Mammary microvascular endothelial cell (primary cell): ENCODE data around the gene AGAP2. TPM values are rescaled to one million over a fixed set of nuclear protein-coding genes. Genes with fewer than 3 reads are reported as not detected.

Experiments
- total RNA-seq: library from RNA; depleted of rRNA; stranded (reverse); fragments of >200 nt; gene quantifications from 2 replicates; pipeline ENCODE4 v1.2.3, GENCODE V29; 2015

The AGAP2 gene
- total RNA-seq: 0.07 and 0.25 TPM in 2 replicates

DNA sequence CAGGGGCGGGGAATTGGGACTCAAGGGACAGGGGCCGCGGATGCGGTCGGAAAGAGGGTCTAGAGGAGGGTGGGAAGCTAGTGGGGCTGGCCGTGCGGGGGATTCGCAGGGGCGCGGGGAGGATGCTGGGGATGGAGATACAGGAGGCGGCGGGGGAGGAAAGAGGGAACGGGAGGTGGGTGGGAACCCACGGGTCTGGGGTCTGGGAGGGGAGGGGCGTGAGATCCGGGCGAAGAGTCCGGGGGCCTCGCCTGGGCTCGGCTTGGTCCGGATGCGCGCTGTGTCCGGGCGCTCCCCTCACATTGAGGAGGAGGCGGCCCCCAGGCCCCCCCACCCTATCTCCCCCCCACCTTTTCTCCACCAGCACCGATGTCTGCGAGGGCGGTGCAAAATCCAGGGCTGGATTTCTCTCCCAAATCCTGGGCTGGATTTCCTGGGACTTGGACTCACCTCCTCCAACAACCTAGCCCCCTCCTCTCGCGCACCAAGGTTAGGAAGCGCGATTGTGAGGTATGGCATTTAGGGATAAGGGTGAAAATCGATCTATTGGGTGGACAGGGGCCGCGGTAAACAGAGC lies at the start of gene AGAP2:
Gene AGAP2, minus strand, starts transcription at position 82 of the 577 bp plus-strand sequence. CDS start 496 bp downstream, outside the sequence.

DNA sequence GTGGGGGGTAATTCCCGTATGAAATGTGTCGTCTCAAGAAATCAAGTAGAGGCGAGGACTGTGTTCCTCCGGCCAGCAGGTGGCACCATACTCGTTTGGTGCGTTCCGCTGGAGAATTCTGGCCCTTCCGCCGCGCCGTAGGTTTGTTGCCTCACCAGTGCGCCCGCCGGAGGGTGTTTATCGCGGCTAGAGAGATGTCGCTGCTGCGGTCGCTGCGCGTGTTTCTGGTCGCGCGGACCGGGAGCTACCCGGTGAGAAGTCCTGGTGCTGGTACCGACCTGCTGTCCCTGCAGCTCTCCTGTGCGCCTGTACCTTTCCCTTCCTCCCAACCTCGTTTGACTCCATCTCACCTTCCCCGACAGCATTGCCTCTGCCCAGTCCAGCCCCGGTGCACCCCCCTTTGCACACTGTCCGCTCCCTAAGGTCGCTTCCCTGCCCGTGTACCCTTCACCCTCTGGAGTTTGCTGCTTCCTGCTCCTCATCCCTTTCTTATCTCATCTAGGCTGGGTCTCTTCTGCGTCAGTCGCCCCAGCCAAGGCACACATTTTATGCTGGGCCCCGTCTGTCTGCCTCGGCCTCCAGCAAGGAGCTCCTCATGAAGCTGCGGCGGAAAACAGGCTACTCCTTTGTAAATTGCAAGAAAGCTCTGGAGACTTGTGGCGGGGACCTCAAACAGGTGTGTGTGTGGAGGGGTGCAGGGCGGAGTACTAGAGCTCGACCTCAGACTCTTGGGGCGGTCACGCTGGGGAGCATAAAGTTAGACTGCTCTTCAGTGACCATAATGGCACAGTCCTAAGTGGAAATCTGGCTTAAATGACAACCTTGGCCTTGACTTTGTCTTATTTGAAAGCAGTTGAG lies 44.3 kb upstream of the AGAP2 start, which contains the start of gene TSFM:
Gene TSFM, plus strand, starts transcription at position 180 of the 858 bp plus-strand sequence. Its CDS starts 15 bp downstream, at position 195.

GRCh38 chr12:57772429-57773322 lies 34.1 kb upstream of the AGAP2 start, which contains the start of gene EEF1AKMT3:
Gene EEF1AKMT3, plus strand, starts transcription at chr12:57772614. Its CDS starts 111 bp downstream, at chr12:57772725.

GRCh38 chr12:57771873-57772428 lies 33.4 kb upstream of the AGAP2 start, which contains the start of gene METTL1:
Gene METTL1, minus strand, starts transcription at chr12:57772105. Its CDS starts 22 bp downstream, at chr12:57772083.

GRCh38 chr12:57766464-57767304 lies 28.1 kb upstream of the AGAP2 start, which contains the start of gene CYP27B1:
Gene CYP27B1, minus strand, starts transcription at chr12:57767078. Its CDS starts 37 bp downstream, at chr12:57767041.

GRCh38 chr12:57754411-57755193 lies 16.1 kb upstream of the AGAP2 start, which contains the start of gene MARCHF9:
Gene MARCHF9, plus strand, starts transcription at chr12:57755103. Its CDS starts 426 bp downstream, at chr12:57755529.

GRCh38 chr12:57751788-57752667 lies 13.5 kb upstream of the AGAP2 start, which contains the start of gene CDK4:
Gene CDK4, minus strand, starts transcription at chr12:57752310. Its CDS starts 593 bp downstream, at chr12:57751717.

GRCh38 chr12:57744777-57745484 lies 6.4 kb upstream of the AGAP2 start, which contains the start of gene TSPAN31:
Gene TSPAN31, plus strand, starts transcription at chr12:57745039. Its CDS starts 116 bp downstream, at chr12:57745155.

DNA sequence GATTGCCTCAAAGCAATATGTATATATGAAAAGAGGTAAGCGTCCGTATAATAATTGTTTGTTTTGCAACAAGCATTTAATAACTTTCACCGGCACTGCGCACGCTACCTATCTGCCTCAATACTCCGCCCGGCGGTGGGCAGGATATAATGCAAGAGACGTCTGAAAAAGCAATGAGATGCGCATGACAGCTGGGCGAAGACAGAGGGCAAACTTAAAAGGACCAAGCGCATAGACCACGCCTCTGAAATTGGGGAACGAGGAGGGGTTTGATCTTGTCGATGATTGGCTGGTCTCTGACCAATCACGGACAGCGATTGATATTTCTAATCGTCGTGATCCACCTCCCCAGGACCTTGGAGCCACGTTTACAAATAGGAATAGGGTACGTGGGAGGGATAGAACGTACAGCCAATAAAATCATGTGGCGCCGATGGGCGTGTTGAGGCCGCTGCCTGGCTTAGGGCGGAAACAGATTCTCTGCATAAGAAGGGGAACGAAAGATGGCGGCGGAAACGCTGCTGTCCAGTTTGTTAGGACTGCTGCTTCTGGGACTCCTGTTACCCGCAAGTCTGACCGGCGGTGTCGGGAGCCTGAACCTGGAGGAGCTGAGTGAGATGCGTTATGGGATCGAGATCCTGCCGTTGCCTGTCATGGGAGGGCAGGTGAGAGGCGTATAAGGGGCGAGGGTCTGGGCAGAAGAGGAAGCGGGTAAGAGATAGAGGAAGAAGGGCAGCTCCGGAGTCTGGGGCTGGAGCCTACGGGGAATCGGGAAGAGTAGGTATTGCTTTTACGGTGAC lies 44.7 kb downstream of the AGAP2 start, which contains the start of gene OS9:
Gene OS9, plus strand, starts transcription at position 474 of the 800 bp plus-strand sequence. Its CDS starts 30 bp downstream, at position 504.

Other genes starting within 250 kb of the AGAP2 start
- gene DDIT3, start 218.2 kb downstream of the AGAP2 start, total RNA-seq: 12.1 and 15.1 TPM in 2 replicates
- gene MBD6, start 215.9 kb downstream of the AGAP2 start, total RNA-seq: 5.1 and 10.9 TPM in 2 replicates
- gene DCTN2, start 191.6 kb downstream of the AGAP2 start, total RNA-seq: 196 and 201 TPM in 2 replicates
- gene KIF5A, start 188.7 kb downstream of the AGAP2 start, total RNA-seq: 0.07 TPM in 1 of 2 replicates, not detected in the other
- 4.7 and 5.6 TPM in 2 replicates for gene PIP4K2C, start 147.6 kb downstream of the AGAP2 start, total RNA-seq
- 0.40 and 2.0 TPM in 2 replicates for gene DTX3, start 133.9 kb downstream of the AGAP2 start, total RNA-seq
- 0.07 and 0.15 TPM in 2 replicates for gene ARHGEF25, start 127.3 kb downstream of the AGAP2 start, total RNA-seq
- gene B4GALNT1, start 105.5 kb downstream of the AGAP2 start, total RNA-seq: 0.13 TPM in 1 of 2 replicates, not detected in the other
- gene OS9, start 44.6 kb downstream of the AGAP2 start, total RNA-seq: 185 and 229 TPM in 2 replicates
- gene TSPAN31, start 6.3 kb upstream of the AGAP2 start, total RNA-seq: 42.6 and 44.3 TPM in 2 replicates
- 235 and 265 TPM in 2 replicates for gene CDK4, start 13.6 kb upstream of the AGAP2 start, total RNA-seq
- 1.3 and 2.8 TPM in 2 replicates for gene MARCHF9, start 16.4 kb upstream of the AGAP2 start, total RNA-seq
- gene CYP27B1, start 28.3 kb upstream of the AGAP2 start, total RNA-seq: 0.53 and 1.6 TPM in 2 replicates
- gene METTL1, start 33.4 kb upstream of the AGAP2 start, total RNA-seq: 10.6 and 16.2 TPM in 2 replicates
- 5.0 and 5.1 TPM in 2 replicates for gene EEF1AKMT3, start 33.9 kb upstream of the AGAP2 start, total RNA-seq
- 25.4 and 35.1 TPM in 2 replicates for gene TSFM, start 44.0 kb upstream of the AGAP2 start, total RNA-seq
- gene AVIL, start 80.0 kb upstream of the AGAP2 start, total RNA-seq: 0.05 and 0.27 TPM in 2 replicates
- 85.4 and 86.8 TPM in 2 replicates for gene CTDSP2, start 108.0 kb upstream of the AGAP2 start, total RNA-seq
- gene ATP23, start 202.8 kb upstream of the AGAP2 start, total RNA-seq: 4.4 and 14.7 TPM in 2 replicates